HUES48 (cell line): ENCODE results near the gene GSX2.

Source experiments
- H3K27ac ChIP-seq: one replicate; pipeline ENCODE4 v1.7.0; 2013; ENCODE audit warnings: low read depth, low read length, inconsistent platforms
- H3K27me3 ChIP-seq: 2 replicates; pipeline ENCODE4 v1.6.1; 2013; ENCODE audit warnings: mild to moderate bottlenecking, low read length; ENCODE audit not compliant: control insufficient read depth, insufficient read depth
- H3K36me3 ChIP-seq: 2 replicates; pipeline ENCODE4 v1.6.1; 2013; ENCODE audit warnings: low read length; ENCODE audit not compliant: control insufficient read depth, insufficient read depth
- H3K4me1 ChIP-seq: 2 replicates; pipeline ENCODE4 v1.6.1; 2013; ENCODE audit warnings: mild to moderate bottlenecking, low read length; ENCODE audit not compliant: control insufficient read depth, insufficient read depth
- H3K4me3 ChIP-seq: 2 replicates; pipeline ENCODE4 v1.5.1; 2013; ENCODE audit warnings: mild to moderate bottlenecking, low read depth, low read length
- H3K9ac ChIP-seq: 2 replicates; pipeline ENCODE4 v1.6.1; 2013; ENCODE audit warnings: mild to moderate bottlenecking, low read depth, low read length, moderate library complexity
- H3K9me3 ChIP-seq: 2 replicates; pipeline ENCODE4 v1.6.1; 2013; ENCODE audit warnings: low read length; ENCODE audit not compliant: control insufficient read depth, insufficient read depth

Gene GSX2

DNA sequence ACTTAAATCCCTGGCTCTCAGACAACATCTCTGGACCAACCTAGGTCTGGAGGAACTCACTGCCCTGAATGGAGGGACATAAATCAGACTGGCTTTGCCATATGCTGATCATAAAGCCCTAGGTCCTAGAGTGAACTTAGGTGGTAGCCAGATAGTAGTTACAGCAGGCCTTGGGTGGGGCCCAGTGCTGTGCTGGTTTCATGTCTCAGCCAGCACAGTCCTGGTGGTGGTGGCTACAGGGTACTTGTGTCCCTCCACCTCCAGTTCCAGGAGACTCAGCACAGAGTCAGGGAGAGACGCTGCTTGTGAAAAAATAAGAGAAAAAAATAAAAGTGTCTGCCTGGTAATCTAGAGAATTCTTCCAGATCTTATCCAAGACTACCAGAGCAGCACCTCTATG, 40.3 kb downstream of the GSX2 start:
- H3K4me1 ChIP-seq: no peaks in the 10 kb centered on the region
- no peak overlapping the region for H3K4me3 ChIP-seq
- no peaks in the 10 kb centered on the region for H3K36me3 ChIP-seq
- H3K9ac ChIP-seq: no peak overlapping the region
- H3K27ac ChIP-seq: no peak overlapping the region
- no peaks in the 10 kb centered on the region for H3K9me3 ChIP-seq
- H3K27me3 ChIP-seq: no peaks in the 10 kb centered on the region

DNA sequence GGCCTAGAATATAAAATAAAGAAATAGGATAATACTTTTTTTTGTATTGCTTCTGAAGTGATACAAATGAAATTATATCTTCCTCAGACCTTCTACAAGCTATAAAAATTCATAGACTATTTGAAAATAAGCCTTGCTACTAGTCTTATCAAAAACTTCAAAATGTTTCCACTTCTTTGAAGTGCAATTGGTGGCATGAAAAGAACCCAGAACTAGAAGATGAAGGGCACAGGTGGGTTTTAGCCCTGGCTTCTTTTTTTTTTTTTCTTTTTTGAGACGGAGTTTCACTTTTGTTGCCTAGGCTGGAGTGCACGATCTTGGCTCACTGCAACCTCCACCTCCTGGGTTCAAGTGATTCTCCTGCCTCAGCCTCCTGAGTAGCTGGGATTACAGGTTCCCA, 44.2 kb downstream of the GSX2 start:
- H3K9me3 ChIP-seq: no peaks in the 10 kb centered on the region
- no peak overlapping the region for H3K4me3 ChIP-seq
- H3K36me3 ChIP-seq: no peaks in the 10 kb centered on the region
- no peak overlapping the region for H3K27ac ChIP-seq
- H3K9ac ChIP-seq: no peak overlapping the region
- no peaks in the 10 kb centered on the region for H3K4me1 ChIP-seq
- H3K27me3 ChIP-seq: no peaks in the 10 kb centered on the region

DNA sequence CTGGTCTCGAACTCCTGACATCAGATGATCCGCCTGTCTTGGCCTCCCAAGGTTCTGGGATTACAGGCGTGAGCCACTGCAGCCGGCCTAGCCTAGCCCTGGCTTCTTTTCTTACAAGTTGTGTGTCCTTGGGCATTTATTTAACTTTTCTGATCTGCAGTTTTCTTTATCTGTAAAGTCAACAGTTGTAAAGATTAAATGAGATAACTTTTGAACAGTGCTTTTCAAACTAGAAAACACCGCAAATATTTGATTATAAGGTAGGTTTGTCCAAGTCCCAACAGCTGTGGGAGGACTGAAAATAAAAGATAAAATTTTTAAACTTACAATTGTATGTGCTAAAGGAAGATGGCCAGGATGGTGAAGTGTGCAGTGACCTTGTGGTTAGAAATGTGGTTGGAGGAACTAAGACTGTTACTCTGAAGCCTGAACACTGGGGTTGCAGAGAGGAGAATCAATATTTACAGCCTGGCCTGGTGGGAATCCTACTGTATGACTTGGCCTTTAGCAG, 44.8 kb downstream of the GSX2 start:
- H3K27me3 ChIP-seq: no peaks in the 10 kb centered on the region
- no peak overlapping the region for H3K9ac ChIP-seq
- no peaks in the 10 kb centered on the region for H3K4me1 ChIP-seq
- H3K4me3 ChIP-seq: no peak overlapping the region
- no peaks in the 10 kb centered on the region for H3K9me3 ChIP-seq
- H3K27ac ChIP-seq: no peak overlapping the region
- no peaks in the 10 kb centered on the region for H3K36me3 ChIP-seq

DNA sequence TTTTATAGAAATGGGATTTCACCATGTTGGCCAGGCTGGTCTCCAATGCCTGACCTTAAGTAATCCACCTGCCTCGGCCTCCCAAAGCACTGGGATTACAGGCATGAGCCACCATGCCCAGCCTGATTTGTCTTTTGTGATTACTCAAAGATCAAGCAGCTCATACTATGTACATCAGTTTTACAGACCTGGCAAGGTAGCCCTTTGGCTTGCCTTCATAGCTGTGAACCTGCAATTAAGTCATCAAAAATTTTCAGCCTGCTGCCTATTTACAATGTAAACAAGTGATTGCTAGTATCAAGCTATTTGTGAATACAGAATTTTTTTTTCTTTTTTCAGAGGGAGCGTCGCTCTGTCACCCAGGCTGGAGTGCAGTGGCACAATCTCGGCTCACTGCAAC, 46.2 kb downstream of the GSX2 start:
- H3K27me3 ChIP-seq: no peaks in the 10 kb centered on the region
- H3K4me1 ChIP-seq: no peaks in the 10 kb centered on the region
- no peaks in the 10 kb centered on the region for H3K9me3 ChIP-seq
- H3K27ac ChIP-seq: no peak overlapping the region
- no peaks in the 10 kb centered on the region for H3K36me3 ChIP-seq
- H3K9ac ChIP-seq: no peak overlapping the region
- no peak overlapping the region for H3K4me3 ChIP-seq

- Histone ChIP-seq H3K4me3 (no peak overlapping the region), H3K27me3 (no peaks in the 10 kb centered on the region), H3K36me3 (no peaks in the 10 kb centered on the region), H3K9me3 (no peaks in the 10 kb centered on the region), H3K9ac (no peak overlapping the region), H3K4me1 (no peaks in the 10 kb centered on the region), H3K27ac (no peak overlapping the region)
Observed at GRCh38 chr4:54149323-54149722, 49.4 kb downstream of the GSX2 start.
